GM12892 (cell line): ENCODE data around the gene TRABD2A. TPM values are rescaled to one million over a fixed set of nuclear protein-coding genes. Genes with fewer than 3 reads are reported as not detected.
"Not testable (repeated sequence)": the region's sequence is repeated elsewhere in the genome, so short reads cannot be mapped to it uniquely, and the experiment has no call there.

ENCODE experiments used
- DNase-seq: peaks from one replicate; pipeline ENCODE4 v3.0.0; 2011; ENCODE audit not compliant: insufficient read length
- FAIRE-seq: peaks from 2 replicates; lab custom pipeline; 2011; peaks lifted over from hg19 to GRCh38; lab: Jason Lieb, UNC
- POLR2A ChIP-seq: IDR thresholded peaks from 2 replicates; pipeline ENCODE4 v1.6.1; 2011; ENCODE audit warnings: low read depth, low read length, control low read depth
- POLR2AphosphoS5 ChIP-seq: IDR thresholded peaks from 2 replicates; pipeline ENCODE4 v1.6.1; 2011; ENCODE audit warnings: low read depth, low read length, control low read depth
- TAF1 ChIP-seq: IDR thresholded peaks from 2 replicates; pipeline ENCODE4 v1.6.1; 2011; ENCODE audit warnings: low read depth, mild to moderate bottlenecking, control low read depth, low read length, borderline replicate concordance
- polyA plus RNA-seq: library from polyadenylated mRNA; unstranded; fragments of >200 nt; gene quantifications from one replicate; pipeline ENCODE4 v1.2.1, GENCODE V29; 2012; ENCODE audit warnings: missing spikeins, inconsistent platforms; ENCODE audit not compliant: missing spikeins

TRABD2A gene, protein sequence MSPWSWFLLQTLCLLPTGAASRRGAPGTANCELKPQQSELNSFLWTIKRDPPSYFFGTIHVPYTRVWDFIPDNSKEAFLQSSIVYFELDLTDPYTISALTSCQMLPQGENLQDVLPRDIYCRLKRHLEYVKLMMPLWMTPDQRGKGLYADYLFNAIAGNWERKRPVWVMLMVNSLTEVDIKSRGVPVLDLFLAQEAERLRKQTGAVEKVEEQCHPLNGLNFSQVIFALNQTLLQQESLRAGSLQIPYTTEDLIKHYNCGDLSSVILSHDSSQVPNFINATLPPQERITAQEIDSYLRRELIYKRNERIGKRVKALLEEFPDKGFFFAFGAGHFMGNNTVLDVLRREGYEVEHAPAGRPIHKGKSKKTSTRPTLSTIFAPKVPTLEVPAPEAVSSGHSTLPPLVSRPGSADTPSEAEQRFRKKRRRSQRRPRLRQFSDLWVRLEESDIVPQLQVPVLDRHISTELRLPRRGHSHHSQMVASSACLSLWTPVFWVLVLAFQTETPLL
- polyA plus RNA-seq = 0.23 TPM

- no peak for FAIRE-seq
- TF ChIP-seq POLR2AphosphoS5 (no peak), POLR2A (no peak), TAF1 (no peak)
- no peak for DNase-seq
Measured at GRCh38 chr2:84880645-84881521, at the start of gene TRABD2A. TRABD2A (minus strand) TSS chr2:84881084; CDS start chr2:84881039, 45 bp downstream.

- no peak for TF ChIP-seq POLR2A
- no peak for TF ChIP-seq TAF1
- no peak for TF ChIP-seq POLR2AphosphoS5
- no peak for DNase-seq
- FAIRE-seq = no peak
Measured at GRCh38 chr2:84927275-84927627, 46.4 kb upstream of the TRABD2A start.

DNA sequence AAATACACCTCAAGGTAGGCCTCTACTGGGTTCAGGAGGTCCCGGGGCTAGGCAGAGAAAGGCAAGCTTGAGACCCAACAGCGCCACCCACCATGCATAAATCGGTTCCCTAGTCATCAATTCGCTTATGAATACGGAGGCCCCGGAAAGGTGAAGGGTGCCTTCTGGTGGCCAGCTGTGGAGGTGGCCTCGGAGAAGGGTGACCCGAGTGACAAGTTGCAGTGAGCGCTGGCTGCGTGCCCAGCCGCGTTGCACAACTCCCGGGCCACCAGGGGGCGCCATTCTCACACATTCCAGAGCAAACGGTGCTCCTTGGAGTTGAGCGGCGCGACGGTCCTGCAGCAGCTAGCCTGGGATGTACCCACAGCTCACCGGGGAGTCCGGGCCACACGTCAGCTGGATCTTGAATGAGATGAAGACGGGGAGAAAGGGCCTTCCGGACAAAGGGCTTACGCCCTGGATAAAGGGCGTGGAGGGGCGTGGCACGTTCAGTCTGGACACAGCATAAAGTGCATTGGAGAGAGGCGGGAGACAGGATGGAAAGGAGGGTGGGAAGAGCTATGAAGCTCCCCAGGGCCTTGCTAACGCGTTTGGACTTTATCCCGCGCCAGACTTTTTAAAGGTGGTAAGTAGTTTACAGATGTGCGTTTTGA is 45.0 kb upstream of the TRABD2A start:
- DNase-seq (no peak), FAIRE-seq (peak; percentile 98)
- no peak for TF ChIP-seq TAF1
- TF ChIP-seq POLR2AphosphoS5 = peak; percentile 57

DNA sequence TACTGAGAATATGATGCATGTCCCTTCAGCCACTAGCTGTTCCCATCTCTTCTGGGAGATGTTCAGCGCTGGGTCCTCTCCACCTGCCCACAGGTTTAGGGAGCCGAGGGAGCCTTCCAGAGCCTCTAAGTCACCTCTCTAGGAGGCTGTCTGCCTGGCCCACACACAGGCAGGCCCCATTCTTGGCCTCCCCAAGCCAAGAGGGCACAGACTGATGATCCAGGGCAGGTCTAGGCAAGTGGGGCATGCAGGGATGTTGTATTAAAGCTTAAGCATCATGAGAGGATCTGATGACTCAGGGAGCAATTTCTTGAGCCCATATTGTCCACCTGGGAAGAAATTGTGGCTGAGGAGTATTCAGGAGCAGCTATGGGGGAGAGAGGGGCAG is 44.4 kb upstream of the TRABD2A start:
- no peak for FAIRE-seq
- no peak for TF ChIP-seq POLR2AphosphoS5
- no peak for TF ChIP-seq POLR2A
- TF ChIP-seq TAF1 = no peak
- DNase-seq = no peak

- TF ChIP-seq TAF1 = no peak
- no peak for TF ChIP-seq POLR2A
- TF ChIP-seq POLR2AphosphoS5 = no peak
- no peak for DNase-seq
- no peak for FAIRE-seq
Measured at GRCh38 chr2:84924173-84925106, 43.6 kb upstream of the TRABD2A start.

DNA sequence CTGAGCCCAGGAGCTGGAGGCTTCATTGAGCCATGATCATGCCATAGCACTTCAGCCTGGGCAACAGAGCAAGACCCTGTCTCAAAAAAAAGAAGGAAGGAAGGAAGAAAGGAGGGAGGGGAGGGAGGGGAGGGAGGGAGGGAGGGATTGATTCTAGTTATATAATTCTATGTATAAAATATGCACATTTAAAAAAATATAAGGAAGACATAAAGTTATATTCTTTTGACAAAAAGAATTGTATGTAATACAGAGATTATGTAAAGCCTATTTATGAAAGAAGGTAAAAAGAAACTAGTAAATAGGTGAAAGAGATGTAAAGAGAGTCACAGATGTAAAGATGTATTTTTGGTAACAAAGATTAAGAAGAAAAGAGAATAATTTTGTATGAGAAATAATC is 42.1 kb upstream of the TRABD2A start:
- FAIRE-seq (no peak), DNase-seq (no peak)
- no peak for TF ChIP-seq POLR2AphosphoS5
- no peak for TF ChIP-seq TAF1

DNA sequence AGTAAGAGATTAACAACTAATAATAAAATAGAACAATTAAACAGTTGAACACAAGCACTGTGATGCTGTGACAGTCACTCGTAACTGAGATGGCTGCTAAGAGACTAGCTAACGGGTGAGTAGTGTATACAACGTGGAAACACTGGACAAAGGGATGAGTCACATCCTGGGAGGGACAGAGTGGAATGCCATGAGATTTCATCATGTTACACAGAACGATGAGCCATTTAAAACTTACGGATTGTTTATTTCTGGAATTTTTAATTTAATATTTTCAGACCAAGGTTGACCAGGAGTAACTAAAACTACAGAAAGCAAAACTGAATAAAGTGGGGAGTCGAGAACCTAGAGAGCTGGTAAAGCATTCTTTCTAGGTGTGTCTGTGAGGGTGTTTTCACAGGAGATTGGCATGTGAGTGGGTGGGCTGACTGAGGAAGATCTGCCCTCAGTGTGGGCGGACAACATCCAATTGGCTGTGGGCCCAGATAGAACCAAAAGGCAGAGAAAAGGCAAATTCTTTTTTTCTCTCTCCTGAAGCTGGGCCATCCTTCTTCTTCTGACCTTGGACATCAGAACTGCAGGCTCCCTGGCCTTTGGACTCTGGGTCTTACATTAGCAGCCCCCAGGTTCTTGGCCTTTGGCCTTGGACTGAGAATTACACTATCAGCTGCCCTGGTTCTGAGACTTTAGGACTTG is 39.1 kb upstream of the TRABD2A start:
- DNase-seq (no peak), FAIRE-seq (peak; percentile 67)
- TF ChIP-seq POLR2A (no peak), TAF1 (no peak), POLR2AphosphoS5 (no peak)

- FAIRE-seq = no peak
- TF ChIP-seq TAF1 = no peak
- no peak for TF ChIP-seq POLR2AphosphoS5
- no peak for TF ChIP-seq POLR2A
Measured at GRCh38 chr2:84918430-84918829, 37.5 kb upstream of the TRABD2A start.

DNA sequence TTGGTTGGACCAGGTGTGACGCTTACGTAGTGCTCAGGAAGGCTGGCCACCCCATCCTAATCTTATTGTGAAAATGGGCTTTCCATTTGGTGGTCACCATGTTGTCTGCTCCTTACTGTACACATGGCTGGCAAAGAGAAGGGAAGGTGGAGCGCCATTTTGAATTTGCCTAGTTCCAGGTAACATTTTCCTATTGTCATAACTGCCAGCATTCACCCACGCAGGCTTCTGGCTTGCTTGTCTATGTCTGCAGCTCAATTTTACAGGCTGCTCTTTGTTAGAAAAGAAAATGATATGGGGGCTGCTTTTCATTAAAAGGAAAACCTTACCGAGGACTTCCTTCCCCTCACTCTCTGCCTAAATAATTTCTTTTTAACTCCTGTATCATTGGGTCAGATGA is 36.9 kb upstream of the TRABD2A start:
- FAIRE-seq = not testable (repeated sequence)

More at GRCh38 chr2:84918430-84918829, 37.5 kb upstream of the TRABD2A start:
- DNase-seq = no peak

GRCh38 chr2:84915675-84916074 is 34.8 kb upstream of the TRABD2A start:
- not testable (repeated sequence) for FAIRE-seq, DNase-seq

More for the DNA sequence above, 36.9 kb upstream of the TRABD2A start:
- DNase-seq = not testable (repeated sequence)

DNA sequence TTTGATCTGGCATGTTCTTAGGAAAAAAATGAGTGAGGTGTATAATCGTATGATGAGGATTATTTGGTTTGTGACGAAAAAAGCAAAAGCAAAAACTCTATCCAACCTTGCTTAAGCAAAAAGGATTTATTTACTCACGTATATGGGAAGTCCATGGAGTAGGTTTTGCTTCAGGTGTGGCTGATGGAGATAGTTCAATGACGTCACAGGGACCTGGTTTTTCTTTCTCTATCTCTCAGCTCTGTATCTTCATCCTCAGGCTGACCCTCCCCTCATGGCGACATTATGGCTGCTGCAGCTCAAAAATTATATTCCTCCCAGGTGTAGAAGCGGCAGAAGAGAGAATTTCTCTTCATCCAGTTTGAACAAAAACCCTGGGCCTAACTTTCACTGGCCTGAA is 33.5 kb upstream of the TRABD2A start:
- no peak for FAIRE-seq
- TF ChIP-seq POLR2A (no peak), POLR2AphosphoS5 (no peak), TAF1 (no peak)
- DNase-seq = no peak
